Trophoblast cell (in vitro differentiated cells and primary cell): ENCODE data around the gene DNAH10.

Source experiments
- DNase-seq, 2 donors: peaks; one replicate each; pipeline ENCODE4 v3.0.0-alpha.2; 2016
- H2AFZ ChIP-seq: 2 replicates; pipeline ENCODE4 v1.6.1; 2013; ENCODE audit warnings: low read length, moderate library complexity, mild to moderate bottlenecking; ENCODE audit not compliant: insufficient read depth, poor library complexity
- H2AK5ac ChIP-seq: 2 replicates; pipeline ENCODE4 v1.6.1; 2013; ENCODE audit warnings: mild to moderate bottlenecking, low read length
- H2BK120ac ChIP-seq: 2 replicates; pipeline ENCODE4 v1.6.1; 2013; ENCODE audit warnings: low read length, mild to moderate bottlenecking, moderate library complexity; ENCODE audit not compliant: insufficient read depth, poor library complexity
- H2BK12ac ChIP-seq: 2 replicates; pipeline ENCODE4 v1.6.1; 2013; ENCODE audit warnings: mild to moderate bottlenecking, low read length, moderate library complexity
- H2BK5ac ChIP-seq: 2 replicates; pipeline ENCODE4 v1.6.1; 2013; ENCODE audit warnings: low read length, low read depth, moderate library complexity, mild to moderate bottlenecking; ENCODE audit not compliant: poor library complexity
- H3K14ac ChIP-seq: 2 replicates; pipeline ENCODE4 v1.6.1; 2013; ENCODE audit warnings: mild to moderate bottlenecking, low read length
- H3K18ac ChIP-seq: 2 replicates; pipeline ENCODE4 v1.6.1; 2013; ENCODE audit warnings: mild to moderate bottlenecking, low read length
- H3K23ac ChIP-seq: 2 replicates; pipeline ENCODE4 v1.6.1; 2013; ENCODE audit warnings: low read length
- H3K27ac ChIP-seq: 2 replicates; pipeline ENCODE4 v1.5.1; 2013; ENCODE audit warnings: low read depth, mild to moderate bottlenecking, inconsistent platforms, low read length, moderate library complexity
- H3K27me3 ChIP-seq: 2 replicates; pipeline ENCODE4 v1.6.1; 2013; ENCODE audit warnings: inconsistent platforms, mild to moderate bottlenecking, low read length, moderate library complexity; ENCODE audit not compliant: insufficient read depth
- H3K36me3 ChIP-seq, 2 experiments: 1 replicate in 1 of 2; 2 replicates in 1 of 2; pipeline ENCODE4 v1.6.1; 2013; ENCODE audit warnings: low read length in 2 of 2, mild to moderate bottlenecking in 2 of 2, moderate library complexity in 1 of 2; ENCODE audit not compliant: insufficient read depth in 2 of 2, control insufficient read depth in 1 of 2
- H3K4ac ChIP-seq: 2 replicates; pipeline ENCODE4 v1.6.1; 2013; ENCODE audit warnings: low read depth, mild to moderate bottlenecking, low read length, moderate library complexity
- H3K4me1 ChIP-seq, 2 experiments: 1 replicate in 1 of 2; 2 replicates in 1 of 2; pipeline ENCODE4 v1.6.1; 2013; ENCODE audit warnings: low read length in 2 of 2, mild to moderate bottlenecking in 2 of 2, moderate library complexity in 1 of 2; ENCODE audit not compliant: insufficient read depth in 2 of 2, control insufficient read depth in 1 of 2
- H3K4me2 ChIP-seq: 2 replicates; pipeline ENCODE4 v1.6.1; 2013; ENCODE audit warnings: inconsistent platforms, mild to moderate bottlenecking, low read length, moderate library complexity
- H3K4me3 ChIP-seq: 2 replicates; pipeline ENCODE4 v1.5.1; 2013; ENCODE audit warnings: mild to moderate bottlenecking, low read depth, low read length, inconsistent platforms
- H3K79me1 ChIP-seq: one replicate; pipeline ENCODE4 v1.6.1; 2013; ENCODE audit warnings: low read length
- H3K79me2 ChIP-seq: 2 replicates; pipeline ENCODE4 v1.6.1; 2013; ENCODE audit warnings: low read length, mild to moderate bottlenecking; ENCODE audit not compliant: control insufficient read depth, insufficient read depth, poor library complexity
- H3K9ac ChIP-seq: 2 replicates; pipeline ENCODE4 v1.6.1; 2013; ENCODE audit warnings: mild to moderate bottlenecking, low read length
- H3K9me3 ChIP-seq: 2 replicates; pipeline ENCODE4 v1.6.1; 2013; ENCODE audit warnings: low read depth, mild to moderate bottlenecking, control low read depth, inconsistent platforms, low read length; ENCODE audit not compliant: insufficient read depth
- H4K12ac ChIP-seq: 2 replicates; pipeline ENCODE4 v1.6.1; 2013; ENCODE audit warnings: low read depth, mild to moderate bottlenecking, low read length, moderate library complexity
- H4K8ac ChIP-seq: 2 replicates; pipeline ENCODE4 v1.6.1; 2013; ENCODE audit warnings: low read depth, mild to moderate bottlenecking, low read length, moderate library complexity
- H4K91ac ChIP-seq: one replicate; pipeline ENCODE4 v1.6.1; 2013; ENCODE audit warnings: low read depth, mild to moderate bottlenecking, low read length, moderate library complexity
- WGBS: extraction: QIAGEN DNeasy Blood & Tissue Kit; methylation state at CpG from one replicate; pipeline ENCODE4 v1.1.7; 2013; ENCODE audit warnings: missing lambda C conversion rate; ENCODE audit not compliant: insufficient read length, insufficient coverage; ENCODE audit errors: extremely low coverage; 5-methylcytosine and 5-hydroxymethylcytosine counted together

Gene DNAH10

DNA sequence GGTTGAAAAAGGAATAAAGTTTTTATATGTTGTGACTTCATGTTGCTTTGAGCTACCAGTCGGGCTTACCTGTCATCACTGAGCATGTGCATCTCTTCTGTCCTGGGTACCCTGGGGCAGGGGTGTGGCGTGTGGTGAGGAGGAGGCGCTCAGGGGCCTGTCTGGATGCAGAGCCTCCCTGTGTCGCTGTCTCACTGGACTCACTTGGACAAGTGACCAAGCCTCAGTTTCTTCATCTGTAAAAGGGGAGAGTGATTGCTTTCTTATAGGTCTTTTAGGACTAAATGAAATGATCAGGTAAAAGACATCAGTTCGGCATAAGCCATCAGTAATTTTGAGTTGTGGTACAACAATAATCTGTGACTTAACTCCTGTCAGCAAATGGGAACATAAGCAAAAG, 27.8 kb upstream of the DNAH10 start:
- Histone ChIP-seq H3K27me3 (no peaks in the 10 kb centered on the region), H3K23ac (no peak overlapping the region), H3K79me2 (no peaks in the 10 kb centered on the region), H3K18ac (no peak overlapping the region), H3K36me3 (peaks cover 30 to 31% of the 10 kb centered on the region in 2 experiments), H3K79me1 (no peaks in the 10 kb centered on the region), H3K4me3 (no peak overlapping the region), H3K4me2 (no peak overlapping the region), H3K14ac (no peak overlapping the region), H2AK5ac (no peak overlapping the region), H4K12ac (no peak overlapping the region), H2BK120ac (no peak overlapping the region), H2BK12ac (no peak overlapping the region), H3K9ac (no peak overlapping the region), H4K8ac (no peak overlapping the region), H3K4me1 (no peaks in the 10 kb centered on the region), H3K9me3 (no peaks in the 10 kb centered on the region), H4K91ac (no peak overlapping the region), H3K4ac (no peak overlapping the region), H2AFZ (no peak overlapping the region), H3K27ac (no peak overlapping the region), H2BK5ac (no peak overlapping the region)
- DNase-seq: no peak
- WGBS: no CpG with 5 or more reads among the region's 5 CpGs

GRCh38 chr12:123741937-123742572, 20.0 kb upstream of the DNAH10 start:
- Histone ChIP-seq H3K18ac (no peak overlapping the region), H3K79me1 (no peaks in the 10 kb centered on the region), H2AK5ac (no peak overlapping the region), H3K9ac (no peak overlapping the region), H2BK12ac (no peak overlapping the region), H2AFZ (no peak overlapping the region), H3K4ac (no peak overlapping the region), H4K8ac (no peak overlapping the region), H3K4me3 (no peak overlapping the region), H3K23ac (no peak overlapping the region), H3K27me3 (no peaks in the 10 kb centered on the region), H4K91ac (no peak overlapping the region), H2BK5ac (no peak overlapping the region), H2BK120ac (no peak overlapping the region), H3K36me3 (peaks cover 31 to 40% of the 10 kb centered on the region in 2 experiments), H4K12ac (no peak overlapping the region), H3K4me1 (no peaks in the 10 kb centered on the region), H3K27ac (no peak overlapping the region), H3K14ac (no peak overlapping the region), H3K4me2 (no peak overlapping the region), H3K79me2 (no peaks in the 10 kb centered on the region), H3K9me3 (no peaks in the 10 kb centered on the region)
- DNase-seq: no peak
- no CpG with 5 or more reads among the region's 14 CpGs for WGBS

DNA sequence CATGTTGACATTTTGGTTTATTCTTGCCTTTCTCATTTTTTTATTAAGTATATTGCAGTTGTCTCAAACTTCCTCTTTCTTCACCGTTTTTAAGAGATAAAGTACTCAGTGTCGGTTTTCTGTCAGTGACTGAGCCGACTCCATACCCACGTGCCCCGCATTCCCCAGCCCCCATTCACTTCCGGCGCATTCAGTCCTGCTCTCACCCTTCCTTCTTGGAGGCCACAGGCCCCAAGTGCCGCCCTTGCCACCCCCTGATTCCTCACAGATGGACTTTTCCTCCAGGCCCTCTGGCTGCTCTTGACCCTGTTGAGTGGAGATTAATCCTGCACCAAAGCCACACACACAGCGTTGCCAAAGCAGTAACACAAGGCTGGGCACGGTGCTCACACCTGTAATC, 19.1 kb upstream of the DNAH10 start:
- no peak for DNase-seq
- no CpG with 5 or more reads among the region's 10 CpGs for WGBS

DNA sequence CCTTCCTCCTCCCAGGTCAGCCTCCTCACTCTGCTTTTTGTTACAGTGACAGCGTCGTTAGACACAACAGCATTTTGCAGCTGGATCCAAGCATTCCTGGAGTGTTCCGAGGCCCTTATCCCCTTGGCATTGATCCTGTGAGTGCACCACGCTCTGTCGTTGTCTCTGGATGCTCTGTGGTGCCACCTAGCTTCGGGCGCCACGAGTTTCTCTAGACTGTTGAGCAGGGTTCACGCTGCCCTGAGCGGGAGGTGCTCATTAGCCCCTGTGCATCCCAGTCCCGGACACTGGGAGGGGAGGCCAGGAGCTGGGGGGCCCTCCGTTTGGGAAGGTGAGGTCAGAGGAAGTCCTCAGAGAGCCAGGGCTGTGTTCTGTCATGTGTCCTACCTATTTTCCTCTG, 17.3 kb upstream of the DNAH10 start:
- H3K27me3 ChIP-seq: no peaks in the 10 kb centered on the region
- no peak overlapping the region for H3K23ac ChIP-seq
- no peak overlapping the region for H2BK5ac ChIP-seq
- H3K9me3 ChIP-seq: no peaks in the 10 kb centered on the region
- H3K9ac ChIP-seq: no peak overlapping the region
- H2AK5ac ChIP-seq: no peak overlapping the region
- H3K4me1 ChIP-seq: no peaks in the 10 kb centered on the region
- no peak overlapping the region for H4K91ac ChIP-seq
- no peak overlapping the region for H3K14ac ChIP-seq
- no peak overlapping the region for H3K4me3 ChIP-seq
- H4K8ac ChIP-seq: no peak overlapping the region
- no peak overlapping the region for H3K27ac ChIP-seq
- no peak overlapping the region for H3K4ac ChIP-seq
- H2AFZ ChIP-seq: no peak overlapping the region
- no peak overlapping the region for H3K18ac ChIP-seq
- H3K79me2 ChIP-seq: no peaks in the 10 kb centered on the region
- no peak overlapping the region for H4K12ac ChIP-seq
- peaks cover 32 to 45% of the 10 kb centered on the region in 2 experiments for H3K36me3 ChIP-seq
- no peak overlapping the region for H2BK120ac ChIP-seq
- no peaks in the 10 kb centered on the region for H3K79me1 ChIP-seq
- no peak overlapping the region for H3K4me2 ChIP-seq
- no peak overlapping the region for H2BK12ac ChIP-seq
- no peak for DNase-seq
- WGBS: no CpG with 5 or more reads among the region's 12 CpGs

More for the DNA sequence above, 19.1 kb upstream of the DNAH10 start:
- Histone ChIP-seq H3K4me2 (no peak overlapping the region), H2BK12ac (no peak overlapping the region), H4K91ac (no peak overlapping the region), H3K4me3 (no peak overlapping the region), H3K4ac (no peak overlapping the region), H3K14ac (no peak overlapping the region), H3K23ac (no peak overlapping the region), H3K18ac (no peak overlapping the region), H2BK5ac (no peak overlapping the region), H2AK5ac (no peak overlapping the region), H2AFZ (no peak overlapping the region), H3K27ac (no peak overlapping the region), H4K12ac (no peak overlapping the region), H3K79me1 (no peaks in the 10 kb centered on the region), H3K4me1 (no peaks in the 10 kb centered on the region), H3K9me3 (no peaks in the 10 kb centered on the region), H3K79me2 (no peaks in the 10 kb centered on the region), H4K8ac (no peak overlapping the region), H3K9ac (no peak overlapping the region), H3K36me3 (peaks cover 28 to 41% of the 10 kb centered on the region in 2 experiments), H3K27me3 (no peaks in the 10 kb centered on the region), H2BK120ac (no peak overlapping the region)
